GM21717 (cell line): ENCODE measurements around the gene VPS13C.
A peak's percentile ranks its signal among the peaks of the same experiment; 100 is the strongest.

ENCODE experiments used
- ATAC-seq: cut with Tn5 transposase; IDR thresholded peaks from one replicate; pipeline ENCODE4 v1.9.1; 2021; ENCODE audit warnings: mild to moderate bottlenecking, moderate library complexity; ENCODE audit not compliant: unreplicated experiment

The VPS13C gene, protein sequence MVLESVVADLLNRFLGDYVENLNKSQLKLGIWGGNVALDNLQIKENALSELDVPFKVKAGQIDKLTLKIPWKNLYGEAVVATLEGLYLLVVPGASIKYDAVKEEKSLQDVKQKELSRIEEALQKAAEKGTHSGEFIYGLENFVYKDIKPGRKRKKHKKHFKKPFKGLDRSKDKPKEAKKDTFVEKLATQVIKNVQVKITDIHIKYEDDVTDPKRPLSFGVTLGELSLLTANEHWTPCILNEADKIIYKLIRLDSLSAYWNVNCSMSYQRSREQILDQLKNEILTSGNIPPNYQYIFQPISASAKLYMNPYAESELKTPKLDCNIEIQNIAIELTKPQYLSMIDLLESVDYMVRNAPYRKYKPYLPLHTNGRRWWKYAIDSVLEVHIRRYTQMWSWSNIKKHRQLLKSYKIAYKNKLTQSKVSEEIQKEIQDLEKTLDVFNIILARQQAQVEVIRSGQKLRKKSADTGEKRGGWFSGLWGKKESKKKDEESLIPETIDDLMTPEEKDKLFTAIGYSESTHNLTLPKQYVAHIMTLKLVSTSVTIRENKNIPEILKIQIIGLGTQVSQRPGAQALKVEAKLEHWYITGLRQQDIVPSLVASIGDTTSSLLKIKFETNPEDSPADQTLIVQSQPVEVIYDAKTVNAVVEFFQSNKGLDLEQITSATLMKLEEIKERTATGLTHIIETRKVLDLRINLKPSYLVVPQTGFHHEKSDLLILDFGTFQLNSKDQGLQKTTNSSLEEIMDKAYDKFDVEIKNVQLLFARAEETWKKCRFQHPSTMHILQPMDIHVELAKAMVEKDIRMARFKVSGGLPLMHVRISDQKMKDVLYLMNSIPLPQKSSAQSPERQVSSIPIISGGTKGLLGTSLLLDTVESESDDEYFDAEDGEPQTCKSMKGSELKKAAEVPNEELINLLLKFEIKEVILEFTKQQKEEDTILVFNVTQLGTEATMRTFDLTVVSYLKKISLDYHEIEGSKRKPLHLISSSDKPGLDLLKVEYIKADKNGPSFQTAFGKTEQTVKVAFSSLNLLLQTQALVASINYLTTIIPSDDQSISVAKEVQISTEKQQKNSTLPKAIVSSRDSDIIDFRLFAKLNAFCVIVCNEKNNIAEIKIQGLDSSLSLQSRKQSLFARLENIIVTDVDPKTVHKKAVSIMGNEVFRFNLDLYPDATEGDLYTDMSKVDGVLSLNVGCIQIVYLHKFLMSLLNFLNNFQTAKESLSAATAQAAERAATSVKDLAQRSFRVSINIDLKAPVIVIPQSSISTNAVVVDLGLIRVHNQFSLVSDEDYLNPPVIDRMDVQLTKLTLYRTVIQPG (N-terminal part only)

GRCh38 chr15:62060113-62060895 is at the start of gene VPS13C:
Gene VPS13C (minus strand): TSS chr15:62060447. CDS start chr15:62060374, 73 bp downstream.
- ATAC-seq: peak; percentile 84

DNA sequence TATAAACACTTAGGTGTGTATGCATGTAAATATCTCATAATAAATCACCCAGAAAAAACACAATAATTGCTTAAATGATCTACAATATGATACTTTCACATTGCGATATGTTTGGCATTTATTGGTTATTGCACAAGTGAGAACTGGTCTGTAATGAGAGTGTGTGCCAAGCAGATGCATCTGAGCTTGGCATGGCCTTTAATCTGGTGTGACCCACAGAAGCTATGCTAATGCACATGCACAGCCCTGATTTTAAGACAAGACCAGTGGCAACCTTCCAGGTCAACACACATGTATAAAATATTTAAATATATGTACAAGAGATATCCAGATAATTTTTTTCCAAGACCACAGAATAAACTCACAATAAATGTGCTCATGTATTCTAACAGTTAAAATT is 49.2 kb upstream of the VPS13C start:
- no peak for ATAC-seq

GRCh38 chr15:62108411-62108810 is 48.2 kb upstream of the VPS13C start:
- ATAC-seq: no peak

DNA sequence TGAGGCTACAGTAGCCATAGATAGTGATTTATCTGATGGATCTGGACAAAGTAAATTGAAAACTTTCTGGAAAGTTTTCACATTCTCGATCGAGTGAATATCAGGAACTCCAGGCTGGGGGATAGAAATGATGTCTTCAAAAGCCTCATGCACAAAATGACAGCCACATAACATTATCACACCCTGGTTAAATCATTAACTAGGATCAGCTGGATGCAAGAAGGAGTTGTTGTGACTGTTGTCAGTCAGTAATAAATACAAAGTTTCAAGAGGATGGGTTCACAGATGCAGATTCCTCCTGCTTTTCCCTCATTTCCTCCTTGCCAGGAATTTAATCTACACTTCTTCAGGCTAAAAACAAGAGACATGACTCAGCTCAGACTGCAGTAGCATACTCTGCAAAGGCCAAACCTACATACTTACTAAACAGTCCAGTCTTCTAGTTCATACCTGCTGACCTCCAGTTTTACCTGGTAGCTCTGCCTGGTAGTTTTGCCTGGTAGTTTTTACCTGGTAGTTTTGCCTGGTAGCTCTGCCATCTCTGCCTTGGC is 47.4 kb upstream of the VPS13C start:
- ATAC-seq: no peak

GRCh38 chr15:62106096-62106495 is 45.8 kb upstream of the VPS13C start:
- no peak for ATAC-seq

GRCh38 chr15:62105266-62105665 is 45.0 kb upstream of the VPS13C start:
- ATAC-seq: no peak

GRCh38 chr15:62104846-62105245 is 44.6 kb upstream of the VPS13C start:
- no peak for ATAC-seq

- ATAC-seq: no peak
These were observed 44.2 kb upstream of the VPS13C start for GRCh38 chr15:62104401-62104800.

- ATAC-seq: no peak
These were observed 43.2 kb upstream of the VPS13C start for GRCh38 chr15:62103431-62103830.

- no peak for ATAC-seq
These were observed 38.9 kb upstream of the VPS13C start for GRCh38 chr15:62099094-62099601.

DNA sequence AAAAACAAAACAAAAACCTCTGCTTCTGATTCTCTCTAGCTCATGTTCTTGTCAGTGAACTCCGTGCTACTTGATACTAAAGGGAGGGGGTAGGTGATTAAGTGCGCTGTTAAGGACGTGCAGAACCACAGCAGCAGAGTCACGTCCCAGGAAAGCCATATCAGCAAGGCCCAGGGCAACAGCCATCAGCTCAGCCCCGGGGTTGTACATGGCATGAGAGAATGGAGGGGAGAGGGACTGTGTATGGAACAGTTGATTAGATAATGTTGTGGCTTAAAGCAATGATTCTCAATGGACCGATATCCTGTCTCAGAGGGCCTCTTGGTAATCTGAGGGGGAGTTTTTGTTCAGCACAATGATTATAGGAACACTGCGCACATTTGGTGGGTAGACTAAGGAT is 34.1 kb upstream of the VPS13C start:
- no peak for ATAC-seq

DNA sequence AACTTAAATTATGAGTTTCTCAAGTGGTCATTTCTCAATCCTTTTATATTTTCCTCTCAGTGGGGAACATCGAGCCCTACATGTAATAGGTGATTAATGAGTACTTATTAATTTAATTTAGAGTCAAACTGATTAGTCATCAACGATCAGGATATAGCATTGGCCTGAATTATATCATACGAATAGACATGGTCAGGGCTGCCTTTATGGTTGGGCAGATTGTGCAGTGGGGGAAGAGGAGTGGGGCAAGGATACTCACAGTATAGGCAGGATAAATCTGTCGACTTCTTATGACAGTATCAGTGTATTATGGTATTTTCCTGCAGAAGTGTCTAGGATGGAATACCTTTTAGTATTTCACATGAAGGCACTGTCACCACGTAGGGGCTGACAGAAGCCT is 33.6 kb upstream of the VPS13C start:
- no peak for ATAC-seq

GRCh38 chr15:62090988-62091387 is 30.7 kb upstream of the VPS13C start:
- no peak for ATAC-seq

DNA sequence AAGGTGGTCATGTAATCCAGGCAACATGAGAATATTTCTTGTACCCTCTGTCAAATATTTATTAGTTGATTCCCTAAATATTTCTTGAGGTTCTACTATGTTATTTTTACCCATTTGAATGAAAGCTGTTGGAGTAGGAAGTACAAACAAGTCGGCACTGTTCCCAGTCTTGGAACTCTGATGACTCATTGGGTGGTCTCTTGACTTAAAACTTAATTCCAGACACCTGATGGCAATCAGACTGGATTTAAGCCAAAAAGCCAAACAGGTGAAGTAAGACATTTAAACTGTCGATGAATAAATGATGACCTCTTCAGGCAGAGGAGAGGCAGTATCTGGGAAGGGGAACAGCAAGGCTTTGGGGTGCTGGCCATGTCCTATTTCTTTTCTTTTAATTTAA is 29.4 kb upstream of the VPS13C start:
- ATAC-seq: no peak

DNA sequence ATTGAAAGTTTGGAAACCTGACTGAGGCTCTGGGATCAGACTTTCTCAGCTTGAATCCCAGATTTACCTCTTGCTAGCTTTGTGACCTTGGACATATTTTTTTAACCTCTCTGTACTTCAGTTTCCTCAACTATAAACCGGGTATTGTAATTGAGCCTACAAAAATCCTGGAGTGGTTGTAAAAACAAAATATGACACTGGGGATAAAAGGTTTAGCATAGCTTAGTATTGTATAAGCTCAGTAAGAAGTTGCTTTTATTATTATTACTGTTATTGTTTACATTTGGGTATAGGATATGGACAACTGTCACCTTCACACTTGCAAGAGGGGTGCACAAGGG is 28.1 kb upstream of the VPS13C start:
- ATAC-seq: no peak

DNA sequence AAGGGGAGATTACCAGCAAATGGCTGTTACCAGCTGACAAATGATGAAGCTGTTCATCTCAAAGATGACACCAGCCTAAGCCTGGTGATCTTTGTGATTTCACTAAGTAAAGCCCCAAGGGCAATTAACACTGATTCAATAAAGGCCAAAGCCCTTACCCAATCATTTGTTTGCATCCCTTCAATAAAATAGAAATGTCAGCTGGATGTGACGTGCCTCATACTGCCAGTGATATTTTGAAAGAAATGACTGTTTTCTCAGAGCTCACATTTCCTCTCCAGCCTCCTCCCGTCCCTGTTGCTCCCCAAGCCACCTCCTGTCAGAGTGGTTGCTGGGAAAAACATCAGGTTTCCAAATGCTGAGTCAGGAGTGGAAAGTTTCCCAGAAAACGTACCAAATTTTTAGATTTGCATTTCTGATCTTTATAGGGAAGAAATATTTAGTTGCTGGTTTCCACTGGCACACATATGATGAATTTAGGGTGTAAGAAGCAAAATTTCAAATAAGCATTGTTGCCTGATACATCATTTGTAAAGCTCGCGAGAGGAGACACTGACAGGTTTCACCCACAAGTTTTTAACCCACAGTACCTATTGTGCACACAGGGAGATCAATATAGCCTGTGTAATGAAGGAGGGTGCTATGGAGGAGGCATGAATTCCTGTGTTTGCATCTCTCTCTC is 27.6 kb upstream of the VPS13C start:
- no peak for ATAC-seq

- no peak for ATAC-seq
These were observed 25.5 kb upstream of the VPS13C start for GRCh38 chr15:62085740-62086139.

GRCh38 chr15:62083194-62084154 is 23.2 kb upstream of the VPS13C start:
- no peak for ATAC-seq
